ENCODE measurements around the gene SCN4B. TPM values are rescaled to one million over a fixed set of nuclear protein-coding genes. Genes with fewer than 3 reads are reported as not detected.

Gene SCN4B
- total RNA-seq, 1 experiment from 2014 or later: not detected

GRCh38 chr11:118142809-118143208 is 9.8 kb downstream of the SCN4B start:
- no peaks in the 10 kb centered on the region for H3K9me3 Mint-ChIP-seq (ENCODE audit: low read depth, unreplicated experiment)
- no peak overlapping the region for H3K27ac Mint-ChIP-seq (ENCODE audit: unreplicated experiment)
- CTCF ChIA-PET: no interaction called here
- no peak overlapping the region for H3K4me3 Mint-ChIP-seq (ENCODE audit: low read depth, unreplicated experiment)
- H3K36me3 Mint-ChIP-seq (ENCODE audit: insufficient read depth, unreplicated experiment): peaks cover 12% of the 10 kb centered on the region
- no TSS peak for BruUV-seq (replicated peaks)
- intact Hi-C loops (cut with micrococcal nuclease; ENCODE audit: unreplicated experiment): no loop called here
- H3K27me3 Mint-ChIP-seq (ENCODE audit: unreplicated experiment): peaks cover 74% of the 10 kb centered on the region
- DNase-seq: no peak
- no peak for TF ChIP-seq CTCF (IDR thresholded peaks at IDR 0.05; ENCODE audit: unreplicated experiment)
- H3K4me1 Mint-ChIP-seq (ENCODE audit: low read depth, unreplicated experiment): peaks cover 9% of the 10 kb centered on the region

GRCh38 chr11:118142081-118142480 is 10.5 kb downstream of the SCN4B start:
- CTCF ChIA-PET: no interaction called here
- H3K27ac Mint-ChIP-seq (ENCODE audit: unreplicated experiment): no peak overlapping the region
- no peak for TF ChIP-seq CTCF (IDR thresholded peaks at IDR 0.05; ENCODE audit: unreplicated experiment)
- H3K9me3 Mint-ChIP-seq (ENCODE audit: low read depth, unreplicated experiment): no peaks in the 10 kb centered on the region
- H3K4me3 Mint-ChIP-seq (ENCODE audit: low read depth, unreplicated experiment): no peak overlapping the region
- H3K4me1 Mint-ChIP-seq (ENCODE audit: low read depth, unreplicated experiment): peaks cover 9% of the 10 kb centered on the region
- intact Hi-C loops (cut with micrococcal nuclease; ENCODE audit: unreplicated experiment): no loop called here
- H3K36me3 Mint-ChIP-seq (ENCODE audit: insufficient read depth, unreplicated experiment): peaks cover 12% of the 10 kb centered on the region
- no peak for DNase-seq
- H3K27me3 Mint-ChIP-seq (ENCODE audit: unreplicated experiment): peaks cover 81% of the 10 kb centered on the region
- BruUV-seq (replicated peaks): no TSS peak

GRCh38 chr11:118139578-118139977 is 13.0 kb downstream of the SCN4B start:
- intact Hi-C loops (cut with micrococcal nuclease; ENCODE audit: unreplicated experiment): no loop called here
- DNase-seq: no peak
- H3K36me3 Mint-ChIP-seq (ENCODE audit: insufficient read depth, unreplicated experiment): no peaks in the 10 kb centered on the region
- no peak overlapping the region for H3K27ac Mint-ChIP-seq (ENCODE audit: unreplicated experiment)
- no TSS peak for BruUV-seq (replicated peaks)
- CTCF ChIA-PET: interaction anchor here (0.7 kb wide), 1 partner anchor 150 kb away, joined by 3 read pairs; no protein-coding TSS in a partner anchor
- no peak for TF ChIP-seq CTCF (IDR thresholded peaks at IDR 0.05; ENCODE audit: unreplicated experiment)
- H3K4me1 Mint-ChIP-seq (ENCODE audit: low read depth, unreplicated experiment): peaks cover 9% of the 10 kb centered on the region
- no peaks in the 10 kb centered on the region for H3K9me3 Mint-ChIP-seq (ENCODE audit: low read depth, unreplicated experiment)
- H3K27me3 Mint-ChIP-seq (ENCODE audit: unreplicated experiment): peaks cover 91% of the 10 kb centered on the region
- H3K4me3 Mint-ChIP-seq (ENCODE audit: low read depth, unreplicated experiment): no peak overlapping the region

- CTCF ChIA-PET: no interaction called here
- intact Hi-C loops (cut with micrococcal nuclease; ENCODE audit: unreplicated experiment): no loop called here
- no peak for DNase-seq
- Mint-ChIP-seq H3K4me3 (ENCODE audit: low read depth, unreplicated experiment) (no peak overlapping the region), H3K36me3 (ENCODE audit: insufficient read depth, unreplicated experiment) (no peaks in the 10 kb centered on the region), H3K27ac (ENCODE audit: unreplicated experiment) (no peak overlapping the region), H3K9me3 (ENCODE audit: low read depth, unreplicated experiment) (no peaks in the 10 kb centered on the region), H3K27me3 (ENCODE audit: unreplicated experiment) (peaks cover 91% of the 10 kb centered on the region), H3K4me1 (ENCODE audit: low read depth, unreplicated experiment) (peaks cover 9% of the 10 kb centered on the region)
- no peak for TF ChIP-seq CTCF (IDR thresholded peaks at IDR 0.05; ENCODE audit: unreplicated experiment)
- no TSS peak for BruUV-seq (replicated peaks)
Observed at GRCh38 chr11:118138839-118139420, 13.7 kb downstream of the SCN4B start.

Data from Calu3 (cell line).